Liver (tissue), 9 donors: ENCODE results near the gene SMAD7. TPM values are rescaled to one million over a fixed set of nuclear protein-coding genes. Genes with fewer than 3 reads are reported as not detected.

Source experiments
- DNase-seq: peaks from one replicate; pipeline ENCODE4 v3.0.0-alpha.2; 2017; ENCODE audit warnings: low spot score
- H3K27ac ChIP-seq, 2 donors: one replicate each; pipeline ENCODE4 v1.7.0; 2013; ENCODE audit warnings: inconsistent platforms in 2 of 2, low read length in 2 of 2, control low read depth in 1 of 2, low read depth in 1 of 2, mild to moderate bottlenecking in 1 of 2
- H3K27me3 ChIP-seq, 4 donors: one replicate each; pipeline versions ENCODE4 v1.6.1 to v1.7.0; 2013; ENCODE audit warnings: low read length in 3 of 4, inconsistent platforms in 1 of 4, mild to moderate bottlenecking in 1 of 4, moderate library complexity in 1 of 4; ENCODE audit not compliant: control insufficient read depth in 4 of 4, insufficient read depth in 4 of 4
- H3K36me3 ChIP-seq, 4 donors: one replicate each; pipeline versions ENCODE4 v1.6.1 to v1.7.0; 2013; ENCODE audit warnings: low read length in 3 of 4, mild to moderate bottlenecking in 3 of 4, low read depth in 1 of 4, moderate library complexity in 1 of 4; ENCODE audit not compliant: control insufficient read depth in 4 of 4, insufficient read depth in 3 of 4
- H3K4me1 ChIP-seq, 4 donors: one replicate each; pipeline versions ENCODE4 v1.6.1 to v1.7.0; 2013; ENCODE audit warnings: low read length in 3 of 4, mild to moderate bottlenecking in 3 of 4, moderate library complexity in 1 of 4; ENCODE audit not compliant: control insufficient read depth in 4 of 4, insufficient read depth in 4 of 4
- H3K4me3 ChIP-seq, 3 donors: one replicate each; pipeline versions ENCODE4 v1.6.1 to v1.7.0; 2013; ENCODE audit warnings: low read length in 3 of 3, control low read depth in 1 of 3, low read depth in 1 of 3, mild to moderate bottlenecking in 1 of 3
- H3K9ac ChIP-seq, 2 donors: one replicate each; pipeline ENCODE4 v1.7.0; 2013; ENCODE audit warnings: low read length in 2 of 2, mild to moderate bottlenecking in 2 of 2, moderate library complexity in 2 of 2, control low read depth in 1 of 2, low read depth in 1 of 2
- H3K9me3 ChIP-seq, 4 donors: one replicate each; pipeline versions ENCODE4 v1.6.1 to v1.7.0; 2013; ENCODE audit warnings: low read length in 3 of 4; ENCODE audit not compliant: control insufficient read depth in 4 of 4
- EGR1 ChIP-seq, 2 donors: IDR thresholded peaks; 2 replicates each; pipeline ENCODE4 v1.6.1; 2016 to 2018; ENCODE audit warnings: antibody characterized with exemption in 2 of 2, low read depth in 2 of 2
- FOXA2 ChIP-seq: IDR thresholded peaks from 2 replicates; pipeline ENCODE4 v1.6.1; 2016; ENCODE audit warnings: antibody characterized with exemption
- HNF4A ChIP-seq, 2 donors: conservative IDR thresholded peaks; 2 replicates each; pipeline ENCODE4 v1.6.1; 2016; ENCODE audit warnings: antibody characterized with exemption in 2 of 2, mild to moderate bottlenecking in 2 of 2
- NR2F2 ChIP-seq: IDR thresholded peaks from 2 replicates; pipeline ENCODE4 v1.6.1; 2016; ENCODE audit warnings: antibody characterized with exemption
- REST ChIP-seq: IDR thresholded peaks from 2 replicates; pipeline ENCODE4 v1.6.1; 2016; ENCODE audit warnings: antibody characterized with exemption, mild to moderate bottlenecking
- TAF1 ChIP-seq: conservative IDR thresholded peaks from 2 replicates; pipeline ENCODE4 v1.6.1; 2016; ENCODE audit warnings: antibody characterized with exemption, mild to moderate bottlenecking
- WGBS: extraction: QIAGEN DNeasy Blood & Tissue Kit; methylation state at CpG from one replicate; pipeline ENCODE4 v1.1.7; 2013; 5-methylcytosine and 5-hydroxymethylcytosine counted together
- polyA plus RNA-seq, 2 donors: library from polyadenylated mRNA; stranded (reverse) in 1 of 2; unstranded in 1 of 2; fragments of 200-250 nt in 1 of 2; fragments of >200 nt in 1 of 2; fragmentation: Nextera tagmentation in 1 of 2; extraction: Ambion mirVana in 1 of 2; gene quantifications; one replicate each; pipeline versions ENCODE4 v1.2.1 to v1.2.3, GENCODE V29; 2013 to 2015
- total RNA-seq, 2 donors: library from RNA; depleted of rRNA; stranded (reverse); fragments of >200 nt; gene quantifications; one replicate each; pipeline ENCODE4 v1.2.3, GENCODE V29; 2014
- TF ChIP-seq, protein P1 (sequence below): IDR thresholded peaks from 2 replicates; pipeline ENCODE4 v1.6.1; 2016; ENCODE audit warnings: antibody characterized with exemption
- TF ChIP-seq, protein P2 (sequence below): IDR thresholded peaks from 2 replicates; pipeline ENCODE4 v1.6.1; 2016; ENCODE audit warnings: antibody characterized with exemption
- TF ChIP-seq, protein P3 (sequence below): IDR thresholded peaks from 2 replicates; pipeline ENCODE4 v1.6.1; 2016; ENCODE audit warnings: antibody characterized with exemption
- donor health status: healthy.
- donor health status: healthy.
- donor health status: healthy.
- donor health status: healthy.
- donor health status: healthy.

Gene SMAD7
- total and polyA plus RNA-seq, 4 donors = 3.2 to 11.8 (median 10.1) TPM

- TF ChIP-seq REST = no peak
- TF ChIP-seq HNF4A (conservative IDR thresholded peaks at IDR 0.05) = no peak
Observed at GRCh38 chr18:48941672-48942071, 9.1 kb downstream of the SMAD7 start (continued).

- no peak overlapping the region for H3K4me3 ChIP-seq
- no peaks in the 10 kb centered on the region for H3K9me3 ChIP-seq
- H3K36me3 ChIP-seq = peaks cover 0 to 2% (median 1%) of the 10 kb centered on the region in 4 donors
- TF ChIP-seq, protein P1, sequence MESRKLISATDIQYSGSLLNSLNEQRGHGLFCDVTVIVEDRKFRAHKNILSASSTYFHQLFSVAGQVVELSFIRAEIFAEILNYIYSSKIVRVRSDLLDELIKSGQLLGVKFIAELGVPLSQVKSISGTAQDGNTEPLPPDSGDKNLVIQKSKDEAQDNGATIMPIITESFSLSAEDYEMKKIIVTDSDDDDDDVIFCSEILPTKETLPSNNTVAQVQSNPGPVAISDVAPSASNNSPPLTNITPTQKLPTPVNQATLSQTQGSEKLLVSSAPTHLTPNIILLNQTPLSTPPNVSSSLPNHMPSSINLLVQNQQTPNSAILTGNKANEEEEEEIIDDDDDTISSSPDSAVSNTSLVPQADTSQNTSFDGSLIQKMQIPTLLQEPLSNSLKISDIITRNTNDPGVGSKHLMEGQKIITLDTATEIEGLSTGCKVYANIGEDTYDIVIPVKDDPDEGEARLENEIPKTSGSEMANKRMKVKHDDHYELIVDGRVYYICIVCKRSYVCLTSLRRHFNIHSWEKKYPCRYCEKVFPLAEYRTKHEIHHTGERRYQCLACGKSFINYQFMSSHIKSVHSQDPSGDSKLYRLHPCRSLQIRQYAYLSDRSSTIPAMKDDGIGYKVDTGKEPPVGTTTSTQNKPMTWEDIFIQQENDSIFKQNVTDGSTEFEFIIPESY = no peak
- TF ChIP-seq FOXA2 = no peak
- TF ChIP-seq, protein P2, sequence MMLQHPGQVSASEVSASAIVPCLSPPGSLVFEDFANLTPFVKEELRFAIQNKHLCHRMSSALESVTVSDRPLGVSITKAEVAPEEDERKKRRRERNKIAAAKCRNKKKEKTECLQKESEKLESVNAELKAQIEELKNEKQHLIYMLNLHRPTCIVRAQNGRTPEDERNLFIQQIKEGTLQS = no peak
- no peak for TF ChIP-seq REST
- no peak for TF ChIP-seq EGR1 (IDR thresholded peaks at IDR 0.05; ENCODE audit: low read depth in 2 of 2)
- TF ChIP-seq, protein P3, sequence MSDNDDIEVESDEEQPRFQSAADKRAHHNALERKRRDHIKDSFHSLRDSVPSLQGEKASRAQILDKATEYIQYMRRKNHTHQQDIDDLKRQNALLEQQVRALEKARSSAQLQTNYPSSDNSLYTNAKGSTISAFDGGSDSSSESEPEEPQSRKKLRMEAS = no peak
- TF ChIP-seq NR2F2 = peak; percentile 10
- no peak for TF ChIP-seq TAF1
- H3K27me3 ChIP-seq = no peaks in the 10 kb centered on the region
- peaks cover 30 to 84% (median 73%) of the 10 kb centered on the region in 4 donors for H3K4me1 ChIP-seq
- peak overlapping the region in 1 of 2 donors; percentile 36 for H3K9ac ChIP-seq
- DNase-seq = no peak
- 65% methylated on average over 14 of the region's 14 CpGs for WGBS
- peak overlapping the region; percentile 35 to 42 for H3K27ac ChIP-seq
Observed at GRCh38 chr18:48940854-48941611, 9.7 kb downstream of the SMAD7 start.
